Measurements from ENCODE around the gene COG4.

The COG4 gene

GRCh38 chr16:70478912-70479341, 44.4 kb downstream of the COG4 start:
- no peak for DNase-seq (ENCODE audit: low read depth)

- DNase-seq (ENCODE audit: low read depth): no peak
Observed at GRCh38 chr16:70478169-70478568, 45.2 kb downstream of the COG4 start.

- DNase-seq (ENCODE audit: low read depth): peak; percentile 36
Observed at GRCh38 chr16:70476272-70477020, 46.9 kb downstream of the COG4 start.

- no peak for DNase-seq (ENCODE audit: low read depth)
Observed at GRCh38 chr16:70475054-70475871, 48.1 kb downstream of the COG4 start.

- DNase-seq (ENCODE audit: low read depth): no peak
Observed at GRCh38 chr16:70474320-70475053, 48.9 kb downstream of the COG4 start.

GRCh38 chr16:70473446-70474319, 49.7 kb downstream of the COG4 start:
- no peak for DNase-seq (ENCODE audit: low read depth)

- DNase-seq (ENCODE audit: low read depth): no peak
Observed at GRCh38 chr16:70472786-70473433, 50.4 kb downstream of the COG4 start.

- no peak for DNase-seq (ENCODE audit: low read depth)
Observed at GRCh38 chr16:70470927-70471341, 52.4 kb downstream of the COG4 start.

GRCh38 chr16:70470141-70470926, 53.0 kb downstream of the COG4 start:
- DNase-seq (ENCODE audit: low read depth): no peak

GRCh38 chr16:70468776-70469525, 54.4 kb downstream of the COG4 start:
- no peak for DNase-seq (ENCODE audit: low read depth)

GRCh38 chr16:70467608-70468007, 55.7 kb downstream of the COG4 start:
- no peak for DNase-seq (ENCODE audit: low read depth)

- no peak for DNase-seq (ENCODE audit: low read depth)
Observed at GRCh38 chr16:70467113-70467512, 56.2 kb downstream of the COG4 start.

GRCh38 chr16:70466805-70467076, 56.6 kb downstream of the COG4 start:
- no peak for DNase-seq (ENCODE audit: low read depth)

- DNase-seq (ENCODE audit: low read depth): no peak
Observed at GRCh38 chr16:70465999-70466804, 57.2 kb downstream of the COG4 start.

GRCh38 chr16:70463235-70463634, 60.1 kb downstream of the COG4 start:
- no peak for DNase-seq (ENCODE audit: low read depth)

- DNase-seq (ENCODE audit: low read depth): no peak
Observed at GRCh38 chr16:70460737-70461261, 62.6 kb downstream of the COG4 start.

GRCh38 chr16:70457446-70458166, 65.7 kb downstream of the COG4 start:
- no peak for DNase-seq (ENCODE audit: low read depth)

GRCh38 chr16:70455910-70456309, 67.4 kb downstream of the COG4 start:
- DNase-seq (ENCODE audit: low read depth): no peak
